Hematopoietic multipotent progenitor cell treated with erythropoietin and hydrocortisone succinate and interleukin-3 and kit ligand, for 8 days (in vitro differentiated cells): Measurements from ENCODE around the gene DTX3.
A peak's percentile ranks its signal among the peaks of the same experiment; 100 is the strongest.
"Not testable (repeated sequence)": the region's sequence is repeated elsewhere in the genome, so short reads cannot be mapped to it uniquely, and the experiment has no call there.

ENCODE experiments used
- DNase-seq: peaks from one replicate; pipeline ENCODE4 v3.0.0-alpha.2; 2015

DTX3 gene

GRCh38 chr12:57632958-57633840 is 28.6 kb downstream of the DTX3 start, which contains the start of gene B4GALNT1:
Gene B4GALNT1, minus strand, starts transcription at chr12:57633201. Its CDS starts 1,069 bp downstream, at chr12:57632132.
- DNase-seq = peak; percentile 47

- DNase-seq = not testable (repeated sequence)
These were observed 32.1 kb downstream of the DTX3 start for GRCh38 chr12:57636731-57637130.

- no peak for DNase-seq
These were observed 32.7 kb downstream of the DTX3 start for GRCh38 chr12:57637364-57637763.

GRCh38 chr12:57638096-57638495 is 33.5 kb downstream of the DTX3 start:
- no peak for DNase-seq

GRCh38 chr12:57640175-57641042 is 35.8 kb downstream of the DTX3 start:
- DNase-seq = no peak

- DNase-seq = no peak
These were observed 37.2 kb downstream of the DTX3 start for GRCh38 chr12:57641699-57642442.

- peak; percentile 23 for DNase-seq
These were observed 41.5 kb downstream of the DTX3 start for GRCh38 chr12:57645990-57646658.

- DNase-seq = not testable (repeated sequence)
These were observed 42.0 kb downstream of the DTX3 start for GRCh38 chr12:57646659-57647049.

GRCh38 chr12:57654042-57654441 is 49.4 kb downstream of the DTX3 start:
- no peak for DNase-seq

- DNase-seq = no peak
These were observed 51.1 kb downstream of the DTX3 start for GRCh38 chr12:57655541-57656240.

GRCh38 chr12:57656408-57656807 is 51.8 kb downstream of the DTX3 start:
- not testable (repeated sequence) for DNase-seq

- no peak for DNase-seq
These were observed 53.1 kb downstream of the DTX3 start for GRCh38 chr12:57657744-57658143.

- no peak for DNase-seq
These were observed 54.3 kb downstream of the DTX3 start for GRCh38 chr12:57658890-57659289.
